ENCODE measurements around the gene SH3PXD2A. TPM values are rescaled to one million over a fixed set of nuclear protein-coding genes. Genes with fewer than 3 reads are reported as not detected.

SH3PXD2A gene
- total and polyA plus RNA-seq, 9 of the 15 experiments (the other 6 are each of a cell fraction or from before 2014, with no cell fraction given), result 0.41 to 9.3 (median 2.5) TPM

DNA sequence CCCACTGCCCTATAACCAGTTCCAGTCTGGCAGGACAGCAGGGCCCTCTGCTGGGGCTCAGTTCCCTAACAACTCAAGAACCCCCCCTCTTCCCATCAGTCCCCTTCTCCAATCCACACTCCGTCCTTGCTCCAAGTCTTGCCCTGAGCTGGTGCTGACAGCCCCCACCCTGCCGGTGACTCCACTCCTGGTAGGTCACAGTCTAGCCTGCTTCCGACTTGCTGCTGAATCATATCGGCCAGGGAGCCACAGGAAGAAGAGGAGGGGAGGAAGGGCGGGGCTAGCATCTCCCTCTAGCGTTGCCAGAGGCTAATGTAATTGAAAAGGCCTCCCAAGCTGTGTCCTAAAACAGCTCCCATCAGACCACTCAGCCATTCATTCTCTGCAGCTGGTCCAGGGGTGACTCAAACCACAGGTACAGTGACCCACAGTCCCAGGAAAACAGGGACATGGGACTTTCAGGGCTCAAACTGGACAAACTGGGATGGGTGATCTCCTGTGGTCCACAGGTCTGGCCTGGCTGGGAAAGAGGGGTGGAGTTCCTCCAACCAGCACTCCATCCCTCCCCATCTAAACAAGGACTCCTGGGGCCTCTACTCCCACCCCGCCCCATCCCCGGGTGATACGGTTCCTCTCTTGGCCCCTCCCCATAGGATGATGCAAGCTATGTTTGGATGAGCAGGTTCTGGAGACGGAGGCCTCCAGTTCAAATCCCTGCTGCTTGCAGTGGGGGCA lies 158.8 kb downstream of the SH3PXD2A start (continued):
- TF ChIP-seq NCOA2 (IDR thresholded peaks at IDR 0.05; ENCODE audit: partially characterized antibody in 2 of 2) (no peak), NCOA4 (IDR thresholded peaks at IDR 0.05; ENCODE audit: partially characterized antibody) (no peak), NBN (IDR thresholded peaks at IDR 0.05; ENCODE audit: low read depth) (0 out of 2 replicates have a peak, but pooled peaks have one; percentile 48), ZNF3 (CRISPR knock-in tag; IDR thresholded peaks at IDR 0.05) (no peak), CHD7 (IDR thresholded peaks at IDR 0.05; ENCODE audit: low read depth, low read length) (no peak), NFE2 (IDR thresholded peaks at IDR 0.05; ENCODE audit: low read depth) (peak; percentile 77), SMARCA5 (IDR thresholded peaks at IDR 0.05) (peak; percentile 61; the same call in 1 of the 2 replicates), PCBP1 (IDR thresholded peaks at IDR 0.05; ENCODE audit: low read depth, low read length, poor library complexity, severe bottlenecking) (no peak), ETV1 (tag; conservative IDR thresholded peaks at IDR 0.05; ENCODE audit: low read depth) (peak; percentile 93), DPF2 (IDR thresholded peaks at IDR 0.05) (peak; percentile 61; the same call in 1 of the 2 replicates)
- TF ChIP-seq, protein P1, sequence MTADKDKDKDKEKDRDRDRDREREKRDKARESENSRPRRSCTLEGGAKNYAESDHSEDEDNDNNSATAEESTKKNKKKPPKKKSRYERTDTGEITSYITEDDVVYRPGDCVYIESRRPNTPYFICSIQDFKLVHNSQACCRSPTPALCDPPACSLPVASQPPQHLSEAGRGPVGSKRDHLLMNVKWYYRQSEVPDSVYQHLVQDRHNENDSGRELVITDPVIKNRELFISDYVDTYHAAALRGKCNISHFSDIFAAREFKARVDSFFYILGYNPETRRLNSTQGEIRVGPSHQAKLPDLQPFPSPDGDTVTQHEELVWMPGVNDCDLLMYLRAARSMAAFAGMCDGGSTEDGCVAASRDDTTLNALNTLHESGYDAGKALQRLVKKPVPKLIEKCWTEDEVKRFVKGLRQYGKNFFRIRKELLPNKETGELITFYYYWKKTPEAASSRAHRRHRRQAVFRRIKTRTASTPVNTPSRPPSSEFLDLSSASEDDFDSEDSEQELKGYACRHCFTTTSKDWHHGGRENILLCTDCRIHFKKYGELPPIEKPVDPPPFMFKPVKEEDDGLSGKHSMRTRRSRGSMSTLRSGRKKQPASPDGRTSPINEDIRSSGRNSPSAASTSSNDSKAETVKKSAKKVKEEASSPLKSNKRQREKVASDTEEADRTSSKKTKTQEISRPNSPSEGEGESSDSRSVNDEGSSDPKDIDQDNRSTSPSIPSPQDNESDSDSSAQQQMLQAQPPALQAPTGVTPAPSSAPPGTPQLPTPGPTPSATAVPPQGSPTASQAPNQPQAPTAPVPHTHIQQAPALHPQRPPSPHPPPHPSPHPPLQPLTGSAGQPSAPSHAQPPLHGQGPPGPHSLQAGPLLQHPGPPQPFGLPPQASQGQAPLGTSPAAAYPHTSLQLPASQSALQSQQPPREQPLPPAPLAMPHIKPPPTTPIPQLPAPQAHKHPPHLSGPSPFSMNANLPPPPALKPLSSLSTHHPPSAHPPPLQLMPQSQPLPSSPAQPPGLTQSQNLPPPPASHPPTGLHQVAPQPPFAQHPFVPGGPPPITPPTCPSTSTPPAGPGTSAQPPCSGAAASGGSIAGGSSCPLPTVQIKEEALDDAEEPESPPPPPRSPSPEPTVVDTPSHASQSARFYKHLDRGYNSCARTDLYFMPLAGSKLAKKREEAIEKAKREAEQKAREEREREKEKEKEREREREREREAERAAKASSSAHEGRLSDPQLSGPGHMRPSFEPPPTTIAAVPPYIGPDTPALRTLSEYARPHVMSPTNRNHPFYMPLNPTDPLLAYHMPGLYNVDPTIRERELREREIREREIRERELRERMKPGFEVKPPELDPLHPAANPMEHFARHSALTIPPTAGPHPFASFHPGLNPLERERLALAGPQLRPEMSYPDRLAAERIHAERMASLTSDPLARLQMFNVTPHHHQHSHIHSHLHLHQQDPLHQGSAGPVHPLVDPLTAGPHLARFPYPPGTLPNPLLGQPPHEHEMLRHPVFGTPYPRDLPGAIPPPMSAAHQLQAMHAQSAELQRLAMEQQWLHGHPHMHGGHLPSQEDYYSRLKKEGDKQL (CRISPR knock-in tag; IDR thresholded peaks at IDR 0.05; ENCODE audit: borderline replicate concordance), result no peak

All from K562 (cell line).